Measurements from ENCODE around the gene ACLY.

The ACLY gene

GRCh38 chr17:41925991-41926590 lies 7.3 kb upstream of the ACLY start:
- no peaks in the 10 kb centered on the region for H3K9me3 ChIP-seq

GRCh38 chr17:41920580-41920955 lies 1.8 kb upstream of the ACLY start:
- no peaks in the 10 kb centered on the region for H3K9me3 ChIP-seq
- no peak for TF ChIP-seq CTCF (IDR thresholded peaks at IDR 0.05; ENCODE audit: low read depth, low read length)
- peaks cover 11% of the 10 kb centered on the region for H3K4me1 ChIP-seq
- DNase-seq: no peak
- peaks cover 20% of the 10 kb centered on the region for H3K36me3 ChIP-seq
- H3K4me3 ChIP-seq (ENCODE audit: low read depth, low read length): no peak overlapping the region
- H3K27me3 ChIP-seq: no peaks in the 10 kb centered on the region

More at GRCh38 chr17:41925991-41926590, 7.3 kb upstream of the ACLY start:
- Histone ChIP-seq H3K27me3 (no peaks in the 10 kb centered on the region), H3K4me1 (peaks cover 4% of the 10 kb centered on the region), H3K36me3 (no peaks in the 10 kb centered on the region; the same call in 1 of the 2 replicates), H3K4me3 (ENCODE audit: low read depth, low read length) (no peak overlapping the region)
- no peak for TF ChIP-seq CTCF (IDR thresholded peaks at IDR 0.05; ENCODE audit: low read depth, low read length)
- DNase-seq: no peak

- Histone ChIP-seq H3K27me3 (no peaks in the 10 kb centered on the region), H3K36me3 (peaks cover 20% of the 10 kb centered on the region), H3K9me3 (no peaks in the 10 kb centered on the region), H3K4me1 (peaks cover 11% of the 10 kb centered on the region), H3K4me3 (ENCODE audit: low read depth, low read length) (peak overlapping the region; percentile 45)
- TF ChIP-seq CTCF (IDR thresholded peaks at IDR 0.05; ENCODE audit: low read depth, low read length): no peak
- no peak for DNase-seq
Measured at GRCh38 chr17:41919840-41920579, 1.3 kb upstream of the ACLY start.

- Histone ChIP-seq H3K36me3 (peaks cover 20% of the 10 kb centered on the region), H3K9me3 (no peaks in the 10 kb centered on the region), H3K4me1 (peaks cover 16% of the 10 kb centered on the region), H3K4me3 (ENCODE audit: low read depth, low read length) (peak overlapping the region; percentile 45), H3K27me3 (no peaks in the 10 kb centered on the region)
- TF ChIP-seq CTCF (IDR thresholded peaks at IDR 0.05; ENCODE audit: low read depth, low read length): no peak
- DNase-seq: no peak
Measured at GRCh38 chr17:41919165-41919817, 540 bp upstream of the ACLY start.

- DNase-seq: peak; percentile 91
- no peak for TF ChIP-seq CTCF (IDR thresholded peaks at IDR 0.05; ENCODE audit: low read depth, low read length)
- Histone ChIP-seq H3K36me3 (peaks cover 33% of the 10 kb centered on the region), H3K4me3 (ENCODE audit: low read depth, low read length) (peak overlapping the region; percentile 95), H3K27me3 (no peaks in the 10 kb centered on the region), H3K9me3 (no peaks in the 10 kb centered on the region), H3K4me1 (peaks cover 26% of the 10 kb centered on the region)
Measured at GRCh38 chr17:41917679-41918313, 955 bp downstream of the ACLY start.
